ENCODE measurements around the gene L3MBTL2. TPM values are rescaled to one million over a fixed set of nuclear protein-coding genes. Genes with fewer than 3 reads are reported as not detected.

The L3MBTL2 gene
- polyA plus RNA-seq, 3 donors from 2014 or later: 26.6 to 32.2 (median 30.5) TPM

DNA sequence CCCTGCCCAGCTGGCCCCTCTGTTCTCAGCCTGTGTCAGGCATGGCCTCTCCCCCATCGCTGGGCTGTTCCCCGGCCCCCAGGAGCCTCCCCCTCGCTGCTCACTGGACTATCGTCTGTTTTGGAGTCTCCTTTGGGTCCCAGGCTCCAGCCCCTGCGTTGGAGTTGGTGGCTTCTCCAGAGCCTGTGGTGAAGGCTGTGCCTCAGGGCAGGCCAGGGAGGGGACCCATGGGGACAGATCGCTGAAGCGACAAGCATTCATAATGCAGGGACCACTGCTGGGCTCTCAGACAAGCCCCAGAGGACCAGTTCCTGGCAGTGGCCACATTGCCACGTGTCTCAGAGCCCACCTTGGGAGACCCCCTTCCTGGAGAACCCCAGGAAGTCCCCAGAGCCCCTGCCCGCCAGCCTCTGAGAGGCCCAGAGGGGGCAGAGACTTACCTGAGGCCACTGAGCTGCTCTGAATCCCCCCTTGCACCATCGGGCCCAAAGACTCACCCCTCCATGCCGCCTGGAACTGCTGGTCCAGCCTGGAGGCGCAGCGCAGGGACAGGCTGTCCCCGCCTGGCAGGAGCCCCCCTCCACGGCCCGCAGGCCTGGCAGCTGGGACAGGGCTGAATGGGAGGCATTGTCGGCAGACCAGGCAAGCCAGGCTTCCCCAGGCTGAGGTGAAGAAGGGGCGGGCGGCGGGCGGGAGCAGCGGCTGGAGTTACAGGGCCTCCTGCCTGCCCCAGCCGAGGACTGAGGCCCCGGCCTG is 35.4 kb downstream of the L3MBTL2 start, which contains the start of gene CHADL:
Gene CHADL (minus strand): TSS at position 555 of the 756 bp plus-strand sequence. CDS start 50 bp downstream, at position 505.
- Mint-ChIP-seq H3K27ac (no peak within 1 kb of the TSS), H3K4me3 (no peak within 1 kb of the TSS), H3K9me3 (no peaks in the 10 kb centered on the region), H3K36me3 (peaks cover 0 to 4% (median 0%) of the 10 kb centered on the region in 3 donors), H3K4me1 (peaks cover 5 to 8% of the 10 kb centered on the region in 2 donors), H3K27me3 (ENCODE audit: low read depth in 3 of 3) (peaks cover 0 to 6% (median 1%) of the 10 kb centered on the region in 3 donors)
- no peak for DNase-seq

DNA sequence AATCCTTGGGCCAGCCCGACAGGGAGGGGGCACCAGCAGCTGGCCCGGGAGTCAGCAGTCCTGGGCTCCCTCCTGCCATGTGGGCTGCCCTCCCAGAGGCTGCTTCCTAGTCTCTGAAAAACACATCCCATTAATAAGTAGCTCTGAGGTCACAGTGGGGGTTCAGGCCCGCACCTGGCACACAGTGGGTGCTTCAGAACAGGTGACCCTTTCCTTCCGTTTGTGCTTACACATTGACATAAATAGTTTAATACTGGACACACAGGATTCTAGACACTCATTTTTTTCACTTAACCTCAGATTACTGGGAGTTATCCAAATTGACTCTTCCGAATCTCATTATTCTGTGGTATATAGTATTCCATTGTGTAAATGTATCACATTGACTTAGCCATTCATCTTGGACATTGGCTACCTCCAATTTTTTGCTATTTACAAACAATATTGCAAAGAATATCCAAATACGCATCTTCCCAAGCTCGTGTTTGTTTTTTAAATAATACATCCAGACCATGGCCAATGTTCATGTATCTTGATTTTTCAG is 36.1 kb downstream of the L3MBTL2 start:
- no peak for DNase-seq
- Mint-ChIP-seq H3K4me1 (peaks cover 5 to 8% of the 10 kb centered on the region in 2 donors), H3K27me3 (ENCODE audit: low read depth in 3 of 3) (peaks cover 0 to 6% (median 1%) of the 10 kb centered on the region in 3 donors), H3K36me3 (peaks cover 0 to 4% (median 0%) of the 10 kb centered on the region in 3 donors), H3K9me3 (no peaks in the 10 kb centered on the region), H3K27ac (no peak overlapping the region), H3K4me3 (no peak overlapping the region)

DNA sequence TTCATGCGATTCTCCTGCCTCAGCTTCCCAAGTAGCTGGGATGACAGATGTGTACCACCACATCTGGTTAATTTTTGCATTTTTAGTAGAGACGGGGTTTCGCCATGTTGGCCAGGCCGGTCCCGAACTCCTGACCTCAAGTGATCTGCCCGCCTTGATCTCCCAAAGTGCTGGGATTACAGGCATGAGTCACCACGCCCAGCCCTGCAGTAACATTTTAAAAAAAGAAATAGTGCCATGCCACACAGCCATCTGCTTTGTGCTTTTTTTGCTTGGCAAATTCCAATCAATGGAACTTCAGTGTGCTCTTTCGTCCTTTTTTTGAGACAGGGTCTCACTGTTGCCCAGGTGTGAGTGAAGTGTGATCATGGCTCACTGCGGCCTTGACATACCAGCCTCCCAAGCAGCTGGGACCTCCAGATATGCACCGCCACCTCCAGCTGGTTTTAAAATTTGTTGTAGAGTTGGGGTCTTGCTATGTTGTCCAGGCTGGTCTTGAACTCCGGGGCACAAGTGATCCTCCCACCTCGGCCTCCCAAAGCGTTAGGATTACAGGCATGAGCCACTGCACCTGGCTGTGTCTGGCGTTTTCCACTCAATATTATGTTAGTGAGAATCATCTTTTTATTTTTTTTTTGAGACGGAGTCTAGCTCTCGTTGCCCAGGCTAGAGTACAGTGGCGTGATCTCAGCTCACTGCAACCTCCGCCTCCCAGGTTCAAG is 37.4 kb downstream of the L3MBTL2 start:
- Mint-ChIP-seq H3K9me3 (no peaks in the 10 kb centered on the region), H3K4me3 (no peak overlapping the region), H3K27ac (no peak overlapping the region), H3K4me1 (peaks cover 3 to 5% of the 10 kb centered on the region in 2 donors), H3K27me3 (ENCODE audit: low read depth in 3 of 3) (peaks cover 0 to 3% (median 1%) of the 10 kb centered on the region in 3 donors), H3K36me3 (peaks cover 0 to 4% (median 1%) of the 10 kb centered on the region in 3 donors)
- no peak for DNase-seq

DNA sequence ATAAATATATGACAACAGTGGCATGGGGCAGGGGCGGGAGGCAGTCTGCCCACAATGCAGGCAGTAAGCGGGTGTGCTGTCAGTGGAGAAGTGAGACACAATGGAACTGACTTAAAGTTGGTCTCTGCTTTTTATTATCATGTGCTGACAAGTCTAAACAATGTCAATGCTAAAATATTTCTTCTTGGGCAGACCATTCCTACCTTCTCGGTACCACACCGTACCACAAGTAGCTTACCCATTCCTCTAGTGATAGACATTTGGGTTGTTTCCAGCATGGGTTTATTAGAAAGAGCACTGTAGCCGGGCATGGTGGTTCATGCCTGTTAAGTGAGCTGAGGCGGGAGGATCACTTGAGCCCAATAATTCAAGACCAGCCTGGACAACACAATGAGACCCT is 38.2 kb downstream of the L3MBTL2 start:
- no peak for DNase-seq
- H3K4me1 Mint-ChIP-seq: peaks cover 3 to 5% of the 10 kb centered on the region in 2 donors
- peaks cover 0 to 3% (median 1%) of the 10 kb centered on the region in 3 donors for H3K27me3 Mint-ChIP-seq (ENCODE audit: low read depth in 3 of 3)
- peak overlapping the region in 1 of 6 donors; percentile 39 for H3K27ac Mint-ChIP-seq
- peaks cover 0 to 5% (median 4%) of the 10 kb centered on the region in 3 donors for H3K36me3 Mint-ChIP-seq
- no peak overlapping the region for H3K4me3 Mint-ChIP-seq
- H3K9me3 Mint-ChIP-seq: no peaks in the 10 kb centered on the region

DNA sequence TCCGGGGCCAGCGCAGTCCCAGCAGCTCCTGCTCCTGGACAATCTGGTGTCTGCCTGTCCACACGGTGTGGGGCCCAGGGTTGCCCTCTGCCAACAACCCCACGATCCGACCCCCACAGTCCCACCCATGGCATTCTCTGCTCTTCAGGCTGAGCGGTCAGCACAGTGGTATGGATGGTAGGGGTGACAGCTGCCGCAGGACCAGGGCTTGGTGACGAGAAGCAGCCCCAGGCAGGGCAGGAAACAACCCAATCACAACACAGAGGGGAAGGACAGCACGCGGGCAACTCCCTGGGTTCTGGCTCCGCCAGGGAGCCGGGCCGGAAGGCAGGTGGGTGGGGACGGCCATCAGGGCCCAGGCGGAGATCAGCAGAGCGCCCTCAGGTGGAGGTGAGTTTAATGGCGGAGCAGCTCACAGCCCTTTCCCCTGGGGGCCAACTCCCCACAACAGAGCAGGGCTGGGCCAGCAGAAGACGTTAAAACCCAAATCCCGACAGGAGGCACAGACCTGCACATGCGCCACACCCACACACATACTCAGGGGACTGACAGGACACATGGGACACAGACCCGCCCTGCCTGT is 40.9 kb downstream of the L3MBTL2 start:
- DNase-seq: no peak
- Mint-ChIP-seq H3K9me3 (no peaks in the 10 kb centered on the region), H3K27ac (no peak overlapping the region), H3K4me3 (no peak overlapping the region), H3K36me3 (peaks cover 3 to 13% (median 4%) of the 10 kb centered on the region in 3 donors), H3K4me1 (no peaks in the 10 kb centered on the region), H3K27me3 (ENCODE audit: low read depth in 3 of 3) (no peaks in the 10 kb centered on the region)

- no peak for DNase-seq
- H3K27ac Mint-ChIP-seq: no peak overlapping the region
- no peak overlapping the region for H3K4me3 Mint-ChIP-seq
- peaks cover 3 to 20% (median 4%) of the 10 kb centered on the region in 3 donors for H3K36me3 Mint-ChIP-seq
- H3K9me3 Mint-ChIP-seq: no peaks in the 10 kb centered on the region
- no peaks in the 10 kb centered on the region for H3K27me3 Mint-ChIP-seq (ENCODE audit: low read depth in 3 of 3)
- H3K4me1 Mint-ChIP-seq: no peaks in the 10 kb centered on the region
These were observed 42.6 kb downstream of the L3MBTL2 start for GRCh38 chr22:41247703-41248102.

GRCh38 chr22:41248314-41248713 is 43.2 kb downstream of the L3MBTL2 start:
- Mint-ChIP-seq H3K27ac (no peak overlapping the region), H3K27me3 (ENCODE audit: low read depth in 3 of 3) (no peaks in the 10 kb centered on the region), H3K9me3 (no peaks in the 10 kb centered on the region), H3K4me3 (no peak overlapping the region), H3K4me1 (no peaks in the 10 kb centered on the region), H3K36me3 (peaks cover 3 to 20% (median 4%) of the 10 kb centered on the region in 3 donors)
- no peak for DNase-seq

- H3K36me3 Mint-ChIP-seq: peaks cover 3 to 20% (median 4%) of the 10 kb centered on the region in 3 donors
- no peaks in the 10 kb centered on the region for H3K27me3 Mint-ChIP-seq (ENCODE audit: low read depth in 3 of 3)
- H3K9me3 Mint-ChIP-seq: no peaks in the 10 kb centered on the region
These were observed 43.6 kb downstream of the L3MBTL2 start for GRCh38 chr22:41248758-41249157.

GRCh38 chr22:41249442-41249841 is 44.3 kb downstream of the L3MBTL2 start:
- Mint-ChIP-seq H3K4me1 (no peaks in the 10 kb centered on the region), H3K4me3 (no peak overlapping the region), H3K9me3 (no peaks in the 10 kb centered on the region), H3K27me3 (ENCODE audit: low read depth in 3 of 3) (no peaks in the 10 kb centered on the region), H3K36me3 (peaks cover 3 to 20% (median 4%) of the 10 kb centered on the region in 3 donors), H3K27ac (no peak overlapping the region)
- no peak for DNase-seq

More at GRCh38 chr22:41248758-41249157, 43.6 kb downstream of the L3MBTL2 start:
- Mint-ChIP-seq H3K4me1 (no peaks in the 10 kb centered on the region), H3K4me3 (no peak overlapping the region), H3K27ac (no peak overlapping the region)
- DNase-seq: no peak

GRCh38 chr22:41250127-41250526 is 45.0 kb downstream of the L3MBTL2 start:
- no peak for DNase-seq
- Mint-ChIP-seq H3K4me3 (no peak overlapping the region), H3K4me1 (no peaks in the 10 kb centered on the region), H3K36me3 (peaks cover 0 to 20% (median 3%) of the 10 kb centered on the region in 3 donors), H3K9me3 (no peaks in the 10 kb centered on the region), H3K27me3 (ENCODE audit: low read depth in 3 of 3) (no peaks in the 10 kb centered on the region), H3K27ac (peak overlapping the region in 1 of 6 donors; percentile 12)

DNA sequence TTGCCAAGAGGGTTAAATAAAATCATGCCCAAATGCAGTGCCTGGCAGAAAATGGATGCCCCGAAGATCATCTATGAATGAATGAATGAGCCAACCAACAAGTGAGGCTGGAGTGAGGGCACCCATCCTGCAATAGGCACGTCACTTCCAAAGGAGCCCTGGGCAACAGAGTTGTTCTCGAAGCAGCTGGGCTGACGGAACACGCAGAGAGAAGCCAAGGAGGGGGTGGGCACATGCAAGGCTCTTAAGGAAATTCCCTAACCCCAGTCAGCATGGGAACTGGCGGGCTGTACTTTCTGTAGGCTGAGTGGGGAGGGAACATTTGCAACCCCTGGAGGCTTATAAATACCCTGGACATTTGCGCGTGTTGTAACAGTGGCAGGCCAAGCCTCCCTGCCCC is 47.3 kb downstream of the L3MBTL2 start:
- Mint-ChIP-seq H3K36me3 (peaks cover 0 to 21% (median 3%) of the 10 kb centered on the region in 3 donors), H3K27me3 (ENCODE audit: low read depth in 3 of 3) (no peaks in the 10 kb centered on the region), H3K9me3 (no peaks in the 10 kb centered on the region), H3K4me1 (no peaks in the 10 kb centered on the region), H3K4me3 (no peak overlapping the region), H3K27ac (no peak overlapping the region)
- DNase-seq: no peak

DNA sequence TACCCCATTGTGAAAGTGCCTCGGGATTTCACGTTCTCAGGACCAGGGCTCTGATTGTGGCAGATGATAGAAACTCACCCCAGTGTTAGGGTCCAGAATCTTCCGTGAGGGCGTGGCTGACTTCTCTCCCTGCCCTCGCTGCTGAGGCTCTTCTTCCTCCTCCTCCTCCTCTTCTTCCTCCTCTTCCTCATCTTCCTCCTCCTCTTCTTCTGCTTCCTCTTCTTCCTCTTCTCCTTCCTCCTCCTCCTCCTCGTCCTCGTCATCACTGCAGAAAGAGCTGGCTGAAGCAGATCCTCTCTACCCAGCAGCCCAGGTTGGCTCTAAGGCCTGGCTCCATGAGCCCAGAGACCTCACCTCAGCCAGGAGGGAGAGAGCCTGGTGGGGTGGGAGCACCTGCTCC is 49.1 kb downstream of the L3MBTL2 start:
- Mint-ChIP-seq H3K9me3 (no peaks in the 10 kb centered on the region), H3K27ac (peak overlapping the region in 1 of 6 donors; percentile 22), H3K36me3 (peaks cover 0 to 24% (median 3%) of the 10 kb centered on the region in 3 donors), H3K27me3 (ENCODE audit: low read depth in 3 of 3) (no peaks in the 10 kb centered on the region), H3K4me1 (no peaks in the 10 kb centered on the region), H3K4me3 (no peak overlapping the region)
- no peak for DNase-seq

GRCh38 chr22:41256254-41257253 is 51.4 kb downstream of the L3MBTL2 start:
- H3K4me3 Mint-ChIP-seq: no peak overlapping the region

More at GRCh38 chr22:41256254-41257253, 51.4 kb downstream of the L3MBTL2 start:
- H3K4me1 Mint-ChIP-seq: no peaks in the 10 kb centered on the region
- peaks cover 0 to 15% (median 0%) of the 10 kb centered on the region in 3 donors for H3K36me3 Mint-ChIP-seq
- DNase-seq: no peak
- H3K9me3 Mint-ChIP-seq: no peaks in the 10 kb centered on the region
- no peaks in the 10 kb centered on the region for H3K27me3 Mint-ChIP-seq (ENCODE audit: low read depth in 3 of 3)
- no peak overlapping the region for H3K27ac Mint-ChIP-seq
